ENCODE measurements around the gene S1PR4. TPM values are rescaled to one million over a fixed set of nuclear protein-coding genes. Genes with fewer than 3 reads are reported as not detected.

Gene S1PR4
- total RNA-seq, 2 donors from 2014 or later: 1.8 to 3.3 TPM

DNA sequence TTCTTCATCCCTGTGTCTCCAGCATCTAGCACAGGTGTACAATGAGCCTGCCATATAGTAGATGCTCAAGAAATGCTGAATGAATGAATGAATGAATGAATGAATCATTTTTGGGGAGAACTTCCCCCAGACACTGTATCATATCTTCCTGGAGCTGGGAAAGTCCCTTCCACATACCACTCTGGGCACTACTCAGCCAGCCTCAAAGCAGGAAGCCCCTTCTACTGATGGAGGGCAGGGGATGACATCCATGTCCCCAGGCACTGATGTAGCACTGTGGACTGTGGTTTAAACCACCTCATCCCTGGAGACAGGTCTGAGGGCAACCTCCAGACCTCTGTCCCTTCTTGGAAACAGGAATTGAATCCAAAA lies 37.9 kb upstream of the S1PR4 start:
- peaks cover 0 to 4% (median 0%) of the 10 kb centered on the region in 3 donors for H3K9me3 ChIP-seq
- intact Hi-C loops (cut with DNase I): loop anchor here (10.0 kb wide), 1 partner anchor 476 kb away; no protein-coding TSS in a partner anchor
- no peaks in the 10 kb centered on the region for H3K27me3 ChIP-seq
- no peak overlapping the region for H3K4me3 ChIP-seq
- peak overlapping the region in 1 of 4 donors; percentile 68 for H3K27ac ChIP-seq
- ATAC-seq (no peak), DNase-seq (no peak)
- no peaks in the 10 kb centered on the region for H3K4me1 ChIP-seq
- no peaks in the 10 kb centered on the region for H3K36me3 ChIP-seq (replicated peaks in 1 of 2; ENCODE audit: insufficient read depth in 1 of 2, low read depth in 2 of 2)
- TF ChIP-seq, protein P1, sequence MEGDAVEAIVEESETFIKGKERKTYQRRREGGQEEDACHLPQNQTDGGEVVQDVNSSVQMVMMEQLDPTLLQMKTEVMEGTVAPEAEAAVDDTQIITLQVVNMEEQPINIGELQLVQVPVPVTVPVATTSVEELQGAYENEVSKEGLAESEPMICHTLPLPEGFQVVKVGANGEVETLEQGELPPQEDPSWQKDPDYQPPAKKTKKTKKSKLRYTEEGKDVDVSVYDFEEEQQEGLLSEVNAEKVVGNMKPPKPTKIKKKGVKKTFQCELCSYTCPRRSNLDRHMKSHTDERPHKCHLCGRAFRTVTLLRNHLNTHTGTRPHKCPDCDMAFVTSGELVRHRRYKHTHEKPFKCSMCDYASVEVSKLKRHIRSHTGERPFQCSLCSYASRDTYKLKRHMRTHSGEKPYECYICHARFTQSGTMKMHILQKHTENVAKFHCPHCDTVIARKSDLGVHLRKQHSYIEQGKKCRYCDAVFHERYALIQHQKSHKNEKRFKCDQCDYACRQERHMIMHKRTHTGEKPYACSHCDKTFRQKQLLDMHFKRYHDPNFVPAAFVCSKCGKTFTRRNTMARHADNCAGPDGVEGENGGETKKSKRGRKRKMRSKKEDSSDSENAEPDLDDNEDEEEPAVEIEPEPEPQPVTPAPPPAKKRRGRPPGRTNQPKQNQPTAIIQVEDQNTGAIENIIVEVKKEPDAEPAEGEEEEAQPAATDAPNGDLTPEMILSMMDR (IDR thresholded peaks at IDR 0.05): no peak
- no peak for TF ChIP-seq POLR2A (IDR thresholded peaks at IDR 0.05)

DNA sequence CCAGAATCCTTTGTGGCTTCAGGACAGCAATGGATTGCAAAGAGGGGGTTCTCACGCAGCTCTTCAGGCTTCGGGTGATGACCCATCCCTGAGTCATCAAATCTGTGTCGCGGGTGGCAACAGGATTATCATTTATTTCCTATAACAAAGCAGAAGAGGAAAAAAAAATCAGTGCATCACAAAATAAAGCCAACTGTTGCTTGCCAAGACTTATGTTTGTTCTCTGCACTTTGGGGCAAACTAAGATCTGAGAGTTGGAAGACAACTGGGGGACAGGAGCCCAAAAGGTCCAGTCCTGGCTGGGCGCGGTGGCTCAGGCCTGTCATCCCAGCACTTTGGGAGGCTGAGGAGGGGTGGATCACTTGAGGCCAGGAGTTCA lies 36.3 kb upstream of the S1PR4 start:
- peaks cover 0 to 4% (median 0%) of the 10 kb centered on the region in 3 donors for H3K9me3 ChIP-seq
- ATAC-seq: peak; percentile 16
- peak overlapping the region in 3 of 4 donors; percentile 4 to 68 (median 45) for H3K27ac ChIP-seq

GRCh38 chr19:3142781-3143337 lies 35.7 kb upstream of the S1PR4 start:
- Histone ChIP-seq H3K27ac (peak overlapping the region in 2 of 4 donors; percentile 45 to 68), H3K4me1 (no peaks in the 10 kb centered on the region), H3K9me3 (peaks cover 0 to 4% (median 0%) of the 10 kb centered on the region in 3 donors), H3K4me3 (no peak overlapping the region), H3K36me3 (replicated peaks in 1 of 2; ENCODE audit: insufficient read depth in 1 of 2, low read depth in 2 of 2) (no peaks in the 10 kb centered on the region), H3K27me3 (no peaks in the 10 kb centered on the region)
- DNase-seq (no peak), ATAC-seq (no peak)
- intact Hi-C loops (cut with DNase I): loop anchor here (10.0 kb wide), 1 partner anchor 478 kb away; no protein-coding TSS in a partner anchor
- 50 to 54% methylated on average over 11 of the region's 11 CpGs for WGBS, 2 donors
- TF ChIP-seq POLR2A (IDR thresholded peaks at IDR 0.05): no peak
- TF ChIP-seq, protein P1 (IDR thresholded peaks at IDR 0.05): no peak

More for the DNA sequence above, 36.3 kb upstream of the S1PR4 start:
- TF ChIP-seq, protein P1 (IDR thresholded peaks at IDR 0.05): no peak
- DNase-seq: peak in 1 of 4 donors; percentile 35
- intact Hi-C loops (cut with DNase I): loop anchor here (10.0 kb wide), 1 partner anchor 477 kb away; no protein-coding TSS in a partner anchor
- Histone ChIP-seq H3K36me3 (replicated peaks in 1 of 2; ENCODE audit: insufficient read depth in 1 of 2, low read depth in 2 of 2) (no peaks in the 10 kb centered on the region), H3K4me1 (no peaks in the 10 kb centered on the region), H3K27me3 (no peaks in the 10 kb centered on the region), H3K4me3 (no peak overlapping the region)
- WGBS, 2 donors: 49 to 50% methylated on average over 6 of the region's 6 CpGs

DNA sequence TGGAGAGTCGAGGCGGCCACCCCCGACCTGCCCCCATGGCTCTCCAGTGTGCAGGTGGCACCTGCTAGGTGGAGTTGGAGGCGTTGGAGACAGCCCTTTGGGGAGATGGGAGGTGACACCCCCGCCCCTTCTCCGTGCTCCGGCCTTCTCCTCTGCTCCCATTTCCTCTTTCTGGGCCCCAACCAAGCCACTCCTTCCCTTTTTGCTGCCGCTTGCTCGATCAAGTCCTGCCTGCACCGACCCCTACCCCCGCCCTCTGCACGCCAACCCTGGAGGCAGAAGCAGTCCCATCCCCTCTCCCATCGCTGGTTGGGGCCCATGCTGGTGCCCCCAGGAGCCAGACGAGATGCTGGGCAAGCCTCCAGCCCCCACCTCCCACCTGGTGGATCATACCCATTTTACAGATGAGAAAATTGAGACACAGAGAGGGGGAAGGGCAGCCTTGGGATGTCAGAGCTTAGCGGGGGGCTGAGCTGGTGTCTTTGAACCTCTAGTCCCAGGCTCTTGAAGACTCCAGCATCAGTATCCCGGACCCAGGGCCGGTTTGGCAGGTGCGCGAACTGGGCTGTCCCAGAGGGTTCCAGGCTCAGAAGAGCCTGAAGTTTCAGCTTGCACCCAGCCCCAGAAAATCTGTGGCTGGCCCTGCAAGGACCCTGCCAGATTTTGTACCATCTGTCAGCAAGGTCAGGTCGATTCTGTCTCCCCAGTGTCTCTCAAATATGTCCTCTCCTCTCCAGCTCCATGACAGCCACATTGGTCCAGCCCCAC lies 32.5 kb upstream of the S1PR4 start:
- Histone ChIP-seq H3K4me3 (no peak overlapping the region), H3K9me3 (no peaks in the 10 kb centered on the region), H3K4me1 (no peaks in the 10 kb centered on the region), H3K36me3 (replicated peaks in 1 of 2; ENCODE audit: insufficient read depth in 1 of 2, low read depth in 2 of 2) (no peaks in the 10 kb centered on the region), H3K27ac (no peak overlapping the region), H3K27me3 (peaks cover 0 to 4% of the 10 kb centered on the region in 2 donors)
- WGBS, 2 donors: 47 to 50% methylated on average over 13 to 20 of the region's 20 CpGs
- intact Hi-C loops (cut with DNase I): loop anchor here (10.0 kb wide), 1 partner anchor 481 kb away; no protein-coding TSS in a partner anchor
- TF ChIP-seq POLR2A (IDR thresholded peaks at IDR 0.05): no peak
- TF ChIP-seq, protein P1 (IDR thresholded peaks at IDR 0.05): no peak
- DNase-seq (peak in 1 of 4 donors; percentile 59), ATAC-seq (no peak)
